Pancreas (tissue), 10 donors: ENCODE measurements around the gene IPO4. TPM values are rescaled to one million over a fixed set of nuclear protein-coding genes. Genes with fewer than 3 reads are reported as not detected.
A peak's percentile ranks its signal among the peaks of the same experiment; 100 is the strongest.

Experiments
- ATAC-seq, 4 donors: fragments of 200-7000 bp; cut with Tn5 transposase; one replicate each; pipeline versions ENCODE4 v1.8.0 to v1.9.1; 2020; ENCODE audit warnings: mild to moderate bottlenecking in 4 of 4, moderate library complexity in 4 of 4
- DNase-seq, 6 donors: peaks; one replicate each; pipeline ENCODE4 v3.0.0-alpha.2; 2020
- FAIRE-seq: peaks from 2 replicates; lab custom pipeline; 2012; peaks lifted over from hg19 to GRCh38; lab: Jason Lieb, UNC
- H3K27ac ChIP-seq, 4 donors: fragments of 200-600 bp; sonication (generic); 1 replicate in 3 of 4; 2 replicates in 1 of 4; pipeline versions ENCODE4 v1.5.0 to v1.8.0; 2020
- H3K27me3 ChIP-seq, 4 donors: fragments of 200-600 bp; one replicate each; pipeline ENCODE4 v1.8.0; 2021
- H3K36me3 ChIP-seq, 3 donors: fragments of 200-600 bp; sonication (generic) in 1 of 3; one replicate each; pipeline versions ENCODE4 v1.5.0 to v1.8.0; 2020 to 2021
- H3K4me1 ChIP-seq, 3 donors: fragments of 200-600 bp; one replicate each; pipeline ENCODE4 v1.8.0; 2021
- H3K4me3 ChIP-seq, 4 donors: fragments of 200-600 bp; sonication (generic) in 2 of 4; one replicate each; pipeline versions ENCODE4 v1.5.0 to v1.8.0; 2020 to 2021
- H3K9me3 ChIP-seq, 4 donors: fragments of 200-600 bp; one replicate each; pipeline ENCODE4 v1.8.0; 2021
- CTCF ChIP-seq, 4 donors: fragments of 200-600 bp; sonication (generic) in 3 of 4; IDR thresholded peaks; one replicate each; pipeline versions ENCODE4 v1.5.0 to v1.8.0; 2021; ENCODE audit warnings: antibody characterized with exemption in 4 of 4
- WGBS, 2 donors: extraction: QIAGEN DNeasy Blood & Tissue Kit; methylation state at CpG; one replicate each; pipeline ENCODE4 v1.1.7; 2013; 5-methylcytosine and 5-hydroxymethylcytosine counted together
- intact Hi-C, 3 donors: fragments of 100-400 bp; cut with DNase I; formaldehyde crosslinking; loops; one replicate each; pipeline versions ENCODE4 v1.11.1 to v1.14.2; 2022
- polyA plus RNA-seq, 2 donors: library from polyadenylated mRNA; stranded (reverse); fragments of 200-250 nt; gene quantifications; one replicate each; pipeline ENCODE4 v1.2.3, GENCODE V29; 2013
- total RNA-seq, 6 donors: library from RNA; stranded (reverse); fragmentation: NEBNext Ultra II Directional in 4 of 6; extraction: Animal tissue kit (Norgen Biotek cat#: 25700) in 4 of 6; gene quantifications; one replicate each; pipeline versions ENCODE4 v1.2.1 to v1.2.4, GENCODE V29; 2021 to 2023
- donor health status: healthy with polysubstance abuse.
- donor health status: DM: no; HTN: no; CAD: no; lungs with moderate emphysema.
- donor health status: DM: no; HTN: no; CAD: no.
- donor health status: control.
- donor health status: control.
- donor health status: Bipolar disorder and iron deficiency.
- donor health status: DM: yes; HTN: yes; CAD: no.
- donor health status: DM: no; HTN: no; CAD: no.
- donor health status: DM: no; HTN: no; CAD: no.
- donor health status: DM: yes; HTN: yes; CAD: no.

IPO4 gene
- total and polyA plus RNA-seq, 8 donors = 21.3 to 62.0 (median 29.5) TPM

GRCh38 chr14:24167469-24168114, 21.0 kb downstream of the IPO4 start:
- ATAC-seq (no peak), DNase-seq (no peak), FAIRE-seq (no peak)
- intact Hi-C loops = no loop called here
- H3K36me3 ChIP-seq = peaks cover 5 to 45% (median 24%) of the 10 kb centered on the region in 3 donors
- H3K27ac ChIP-seq = no peak overlapping the region
- peaks cover 0 to 6% (median 0%) of the 10 kb centered on the region in 3 donors for H3K4me1 ChIP-seq
- 81 to 97% methylated on average over 3 of the region's 3 CpGs for WGBS, 2 donors
- H3K27me3 ChIP-seq = no peaks in the 10 kb centered on the region
- H3K4me3 ChIP-seq = no peak overlapping the region
- TF ChIP-seq CTCF (IDR thresholded peaks at IDR 0.05) = no peak
- no peaks in the 10 kb centered on the region for H3K9me3 ChIP-seq

GRCh38 chr14:24165785-24166184, 22.8 kb downstream of the IPO4 start:
- intact Hi-C loops = no loop called here
- FAIRE-seq = no peak
- 87% methylated on average over 5 of the region's 5 CpGs for WGBS, 2 donors
- no peak for TF ChIP-seq CTCF (IDR thresholded peaks at IDR 0.05)
- DNase-seq = peak in 1 of 6 donors; percentile 21
- H3K27me3 ChIP-seq = no peaks in the 10 kb centered on the region
- H3K27ac ChIP-seq = no peak overlapping the region
- H3K4me1 ChIP-seq = peaks cover 0 to 14% (median 0%) of the 10 kb centered on the region in 3 donors
- no peak for ATAC-seq
- H3K36me3 ChIP-seq = peaks cover 5 to 45% (median 24%) of the 10 kb centered on the region in 3 donors
- H3K4me3 ChIP-seq = no peak overlapping the region
- no peaks in the 10 kb centered on the region for H3K9me3 ChIP-seq

DNA sequence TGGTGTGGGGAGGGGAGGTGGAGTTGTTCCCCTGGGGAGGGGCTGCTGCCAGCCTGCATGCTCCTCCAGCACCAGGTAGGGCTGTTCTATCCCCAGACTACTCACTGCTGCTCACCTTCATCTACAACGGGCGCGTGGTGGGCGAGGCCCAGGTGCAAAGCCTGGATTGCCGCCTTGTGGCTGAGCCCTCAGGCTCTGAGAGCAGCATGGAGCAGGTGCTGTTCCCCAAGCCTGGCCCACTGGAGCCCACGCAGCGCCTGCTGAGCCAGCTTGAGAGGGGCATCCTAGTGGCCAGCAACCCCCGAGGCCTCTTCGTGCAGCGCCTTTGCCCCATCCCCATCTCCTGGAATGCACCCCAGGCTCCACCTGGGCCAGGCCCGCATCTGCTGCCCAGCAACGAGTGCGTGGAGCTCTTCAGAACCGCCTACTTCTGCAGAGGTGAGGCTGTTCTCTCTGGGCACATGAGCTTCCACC, 24.1 kb downstream of the IPO4 start:
- Histone ChIP-seq H3K27me3 (no peaks in the 10 kb centered on the region), H3K4me3 (no peak overlapping the region), H3K36me3 (peaks cover 5 to 44% (median 24%) of the 10 kb centered on the region in 3 donors), H3K27ac (no peak overlapping the region), H3K4me1 (peaks cover 0 to 19% (median 0%) of the 10 kb centered on the region in 3 donors), H3K9me3 (no peaks in the 10 kb centered on the region)
- intact Hi-C loops = no loop called here
- peak in 1 of 6 donors; percentile 42 for DNase-seq
- no peak for TF ChIP-seq CTCF (IDR thresholded peaks at IDR 0.05)
- no peak for ATAC-seq
- no peak for FAIRE-seq
- 85 to 94% methylated on average over 12 to 14 of the region's 14 CpGs for WGBS, 2 donors

GRCh38 chr14:24162093-24162492, 26.5 kb downstream of the IPO4 start:
- TF ChIP-seq CTCF (IDR thresholded peaks at IDR 0.05) = no peak
- no peaks in the 10 kb centered on the region for H3K9me3 ChIP-seq
- peak overlapping the region in 1 of 4 donors; percentile 79 for H3K27ac ChIP-seq
- 36 to 49% methylated on average over 8 of the region's 8 CpGs for WGBS, 2 donors
- DNase-seq = peak in 1 of 6 donors; percentile 45
- peaks cover 0 to 19% (median 0%) of the 10 kb centered on the region in 3 donors for H3K4me1 ChIP-seq
- H3K36me3 ChIP-seq = peaks cover 8 to 52% (median 29%) of the 10 kb centered on the region in 3 donors
- intact Hi-C loops = no loop called here
- no peaks in the 10 kb centered on the region for H3K27me3 ChIP-seq
- peak overlapping the region in 2 of 4 donors; percentile 55 to 61 for H3K4me3 ChIP-seq
- ATAC-seq = peak in 1 of 4 donors; percentile 3
- FAIRE-seq = no peak
